SU-DHL-6 (cell line): ENCODE measurements around the gene DHX9.

Experiments
- EZH2phosphoT487 ChIP-seq: fragments of 200-600 bp; sonication (generic), shearing (Covaris generic); conservative IDR thresholded peaks from 2 replicates; pipeline ENCODE4 v1.6.1; 2018; ENCODE audit warnings: mild to moderate bottlenecking, antibody characterized with exemption, low read length, moderate library complexity, mixed read lengths
- TF ChIP-seq, protein P1 (sequence below): fragments of 200-600 bp; sonication (generic); IDR thresholded peaks from one replicate; pipeline ENCODE4 v1.5.1; 2017; ENCODE audit warnings: antibody characterized with exemption, mild to moderate bottlenecking, low read length, moderate library complexity; ENCODE audit not compliant: insufficient read depth, poor library complexity, severe bottlenecking

DNA sequence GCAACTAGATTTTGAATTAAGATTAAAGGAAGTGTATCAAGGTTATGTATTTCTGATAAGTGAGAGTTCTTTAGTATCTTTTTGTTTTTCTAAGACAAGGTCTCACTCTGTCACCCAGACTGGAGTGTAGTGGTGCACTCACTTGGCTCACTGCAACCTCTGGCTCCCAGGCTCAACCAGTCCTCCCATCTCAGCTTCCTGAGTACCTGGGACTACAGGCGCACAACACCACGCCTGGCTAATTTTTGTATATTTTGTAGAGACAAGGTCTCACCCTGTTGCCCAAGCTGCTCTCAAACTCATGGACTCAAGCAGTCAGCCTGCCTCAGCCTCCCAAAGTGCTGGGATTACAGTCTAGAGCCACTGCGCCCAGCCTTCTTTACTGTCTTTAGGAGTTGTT lies 33.7 kb downstream of the DHX9 start:
- TF ChIP-seq, protein P1, sequence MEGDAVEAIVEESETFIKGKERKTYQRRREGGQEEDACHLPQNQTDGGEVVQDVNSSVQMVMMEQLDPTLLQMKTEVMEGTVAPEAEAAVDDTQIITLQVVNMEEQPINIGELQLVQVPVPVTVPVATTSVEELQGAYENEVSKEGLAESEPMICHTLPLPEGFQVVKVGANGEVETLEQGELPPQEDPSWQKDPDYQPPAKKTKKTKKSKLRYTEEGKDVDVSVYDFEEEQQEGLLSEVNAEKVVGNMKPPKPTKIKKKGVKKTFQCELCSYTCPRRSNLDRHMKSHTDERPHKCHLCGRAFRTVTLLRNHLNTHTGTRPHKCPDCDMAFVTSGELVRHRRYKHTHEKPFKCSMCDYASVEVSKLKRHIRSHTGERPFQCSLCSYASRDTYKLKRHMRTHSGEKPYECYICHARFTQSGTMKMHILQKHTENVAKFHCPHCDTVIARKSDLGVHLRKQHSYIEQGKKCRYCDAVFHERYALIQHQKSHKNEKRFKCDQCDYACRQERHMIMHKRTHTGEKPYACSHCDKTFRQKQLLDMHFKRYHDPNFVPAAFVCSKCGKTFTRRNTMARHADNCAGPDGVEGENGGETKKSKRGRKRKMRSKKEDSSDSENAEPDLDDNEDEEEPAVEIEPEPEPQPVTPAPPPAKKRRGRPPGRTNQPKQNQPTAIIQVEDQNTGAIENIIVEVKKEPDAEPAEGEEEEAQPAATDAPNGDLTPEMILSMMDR, result no peak
- TF ChIP-seq EZH2phosphoT487, result no peak
